ENCODE measurements around the gene RSRP1. TPM values are rescaled to one million over a fixed set of nuclear protein-coding genes. Genes with fewer than 3 reads are reported as not detected.

RSRP1 gene, protein sequence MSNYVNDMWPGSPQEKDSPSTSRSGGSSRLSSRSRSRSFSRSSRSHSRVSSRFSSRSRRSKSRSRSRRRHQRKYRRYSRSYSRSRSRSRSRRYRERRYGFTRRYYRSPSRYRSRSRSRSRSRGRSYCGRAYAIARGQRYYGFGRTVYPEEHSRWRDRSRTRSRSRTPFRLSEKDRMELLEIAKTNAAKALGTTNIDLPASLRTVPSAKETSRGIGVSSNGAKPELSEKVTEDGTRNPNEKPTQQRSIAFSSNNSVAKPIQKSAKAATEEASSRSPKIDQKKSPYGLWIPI
- 97.1 and 203 TPM in 2 replicates for total RNA-seq

DNA sequence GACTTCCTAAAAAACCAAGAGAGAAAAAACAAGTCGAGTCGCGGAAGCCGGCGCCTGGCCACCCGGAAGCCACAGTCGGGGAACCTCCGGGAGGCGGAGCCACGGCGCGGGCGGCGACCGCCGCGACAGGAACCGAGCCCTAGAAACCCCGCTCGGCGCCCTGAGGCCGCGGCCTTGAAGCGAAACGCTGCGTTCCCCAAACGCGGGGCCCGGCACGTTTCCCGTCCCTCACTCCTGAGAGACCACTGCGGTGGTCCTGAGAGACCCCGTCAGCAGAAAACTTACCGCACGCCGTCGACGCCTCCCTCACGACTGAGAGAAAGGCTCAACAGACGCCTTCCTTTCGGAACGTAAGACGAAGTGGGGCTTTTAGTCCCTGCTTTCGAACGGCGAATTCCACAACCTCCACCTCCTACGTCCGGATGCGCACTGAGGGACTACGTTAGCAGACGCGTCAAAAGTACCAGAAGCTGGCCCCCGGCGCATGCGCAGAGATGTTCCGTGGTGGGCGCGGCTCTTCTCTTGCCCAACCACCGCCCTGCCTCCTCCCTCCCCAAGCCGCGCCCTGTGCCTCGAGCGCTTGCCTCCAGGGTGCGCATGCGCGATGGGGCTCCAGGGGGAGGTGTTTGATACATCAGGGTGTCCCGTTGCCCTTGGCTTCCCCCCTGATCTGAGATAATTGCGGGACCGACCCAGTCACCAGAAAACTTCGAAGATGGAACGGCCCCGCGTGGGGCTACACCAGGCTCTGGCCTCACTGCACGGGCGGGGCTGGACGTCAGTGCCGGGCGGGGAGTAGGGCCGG lies at the start of gene RSRP1:
RSRP1 (minus strand) TSS at position 431 of the 805 bp plus-strand sequence. CDS start 491 bp downstream, outside the sequence.

DNA sequence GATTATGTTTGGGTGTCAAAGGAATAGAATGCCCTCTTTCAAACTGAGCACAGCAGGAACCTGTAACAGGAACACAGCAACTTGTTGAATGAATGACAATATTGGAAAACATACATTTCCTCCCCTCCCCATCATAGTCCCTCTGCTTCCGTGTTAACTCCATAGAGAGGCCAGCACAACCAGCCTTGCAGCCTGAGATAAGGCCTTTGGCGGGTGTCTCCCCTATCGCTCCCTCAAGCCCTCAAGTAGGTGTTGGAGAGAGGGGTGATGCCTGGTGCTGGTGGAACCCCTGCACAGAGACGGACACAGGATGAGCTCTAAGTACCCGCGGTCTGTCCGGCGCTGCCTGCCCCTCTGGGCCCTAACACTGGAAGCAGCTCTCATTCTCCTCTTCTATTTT lies 25.0 kb upstream of the RSRP1 start, which contains the start of gene RHD:
RHD (plus strand) TSS at position 272 of the 400 bp plus-strand sequence; CDS start at position 311, 39 bp downstream.

DNA sequence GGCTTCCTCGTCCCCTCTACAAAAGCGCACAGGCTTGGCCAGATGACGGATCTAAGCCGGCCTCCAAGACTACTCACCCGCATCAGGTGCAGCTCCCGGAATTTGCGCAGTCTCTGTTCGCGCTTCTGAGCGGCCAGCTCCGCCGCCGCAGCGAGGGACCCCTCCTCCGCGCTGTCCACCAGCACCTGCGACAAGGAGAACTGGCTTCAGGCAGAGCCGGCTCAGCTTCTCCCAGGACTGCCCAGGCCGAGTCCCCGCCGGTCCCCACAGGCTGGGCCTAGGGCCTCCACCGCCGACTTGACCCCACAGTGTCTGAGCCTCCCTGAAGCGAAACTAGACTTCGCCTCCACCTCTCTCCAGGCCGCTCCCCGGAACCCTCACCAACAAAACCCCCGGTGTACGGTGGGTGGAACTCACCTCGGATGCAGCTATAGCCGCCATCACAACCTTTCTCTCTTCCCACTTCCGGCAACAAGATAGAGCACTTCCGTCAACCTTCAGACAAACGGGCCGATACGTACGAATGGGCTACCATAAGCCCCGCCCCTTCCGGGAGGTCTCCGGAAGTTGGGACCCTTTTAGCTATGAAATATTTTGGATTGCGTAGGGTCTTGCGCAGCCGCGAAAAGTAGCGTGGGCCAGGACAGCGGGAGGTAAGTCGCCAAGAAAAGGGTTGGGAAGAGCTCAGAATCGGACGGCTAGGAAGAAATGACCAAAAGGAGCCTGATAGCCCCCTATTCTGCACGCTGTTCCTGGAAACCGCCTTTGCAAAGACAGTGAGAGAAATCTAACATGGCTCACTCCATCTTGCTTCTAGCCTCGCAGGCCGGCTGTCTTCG lies 15.0 kb downstream of the RSRP1 start, which contains the start of gene SYF2:
SYF2 (minus strand) TSS at position 476 of the 839 bp plus-strand sequence; CDS start at position 441, 35 bp downstream.

Other genes starting within 250 kb of the RSRP1 start
- 29.1 and 42.5 TPM in 2 replicates for gene SYF2, start 15.0 kb downstream of the RSRP1 start, total RNA-seq
- not detected in 2 replicates for gene RHD, start 25.1 kb upstream of the RSRP1 start, total RNA-seq
- gene TMEM50A, start 90.9 kb upstream of the RSRP1 start, total RNA-seq: 85.2 and 89.7 TPM in 2 replicates
- gene RHCE, start 173.4 kb upstream of the RSRP1 start, total RNA-seq: 1.2 and 1.8 TPM in 2 replicates
- 19.1 and 19.9 TPM in 2 replicates for gene MACO1, start 183.4 kb upstream of the RSRP1 start, total RNA-seq

Data from smooth muscle cell of the umbilical artery (primary cell).